H9 (cell line): Measurements from ENCODE around the gene ATP8A2. TPM values are rescaled to one million over a fixed set of nuclear protein-coding genes. Genes with fewer than 3 reads are reported as not detected.

Experiments used
- DNase-seq: peaks from one replicate; pipeline ENCODE4 v3.0.0-alpha.2; 2017
- H2AFZ ChIP-seq: one replicate; pipeline ENCODE4 v1.6.1; 2013; ENCODE audit warnings: mild to moderate bottlenecking, low read length, control low read depth, moderate library complexity
- H2AK5ac ChIP-seq: 2 replicates; pipeline ENCODE4 v1.6.1; 2013; ENCODE audit warnings: low read length, control low read depth, mixed read lengths; ENCODE audit not compliant: insufficient read length
- H2BK120ac ChIP-seq: one replicate; pipeline ENCODE4 v1.6.1; 2013; ENCODE audit warnings: low read depth, mild to moderate bottlenecking, low read length, control low read depth, inconsistent platforms; ENCODE audit not compliant: poor library complexity, severe bottlenecking
- H2BK12ac ChIP-seq: 2 replicates; pipeline ENCODE4 v1.6.1; 2013; ENCODE audit warnings: low read length, control low read depth, mixed read lengths, low read depth; ENCODE audit not compliant: insufficient read length
- H2BK15ac ChIP-seq: 2 replicates; pipeline ENCODE4 v1.6.1; 2013; ENCODE audit warnings: low read depth, low read length, control low read depth
- H2BK20ac ChIP-seq: one replicate; pipeline ENCODE4 v1.6.1; 2013; ENCODE audit warnings: low read depth, mild to moderate bottlenecking, low read length, control low read depth, inconsistent platforms; ENCODE audit not compliant: poor library complexity, severe bottlenecking
- H2BK5ac ChIP-seq: 2 replicates; pipeline ENCODE4 v1.6.1; 2013; ENCODE audit warnings: low read length, control low read depth, mixed read lengths; ENCODE audit not compliant: insufficient read length
- H3K14ac ChIP-seq: 2 replicates; pipeline ENCODE4 v1.6.1; 2013; ENCODE audit warnings: low read length, control low read depth; ENCODE audit not compliant: insufficient read depth
- H3K18ac ChIP-seq: 2 replicates; pipeline ENCODE4 v1.6.1; 2013; ENCODE audit warnings: low read depth, mild to moderate bottlenecking, mixed read lengths, low read length, control low read depth; ENCODE audit not compliant: insufficient read length
- H3K23ac ChIP-seq: 2 replicates; pipeline ENCODE4 v1.6.1; 2013; ENCODE audit warnings: low read length, control low read depth, mixed read lengths, low read depth; ENCODE audit not compliant: insufficient read length
- H3K23me2 ChIP-seq: 2 replicates; pipeline ENCODE4 v1.6.1; 2013; ENCODE audit warnings: low read depth, mild to moderate bottlenecking, mixed read lengths, low read length, control low read depth; ENCODE audit not compliant: insufficient read length, poor library complexity, severe bottlenecking
- H3K27ac ChIP-seq: 2 replicates; pipeline ENCODE4 v1.5.1; 2013; ENCODE audit warnings: low read length, control low read depth, mixed read lengths, low read depth; ENCODE audit not compliant: insufficient read length
- H3K27me3 ChIP-seq: 2 replicates; pipeline ENCODE4 v1.6.1; 2013; ENCODE audit warnings: low read length, control low read depth, inconsistent platforms; ENCODE audit not compliant: insufficient read depth
- H3K4ac ChIP-seq: 2 replicates; pipeline ENCODE4 v1.6.1; 2013; ENCODE audit warnings: low read depth, mild to moderate bottlenecking, control low read depth, inconsistent platforms, low read length, moderate library complexity
- H3K4me1 ChIP-seq: 2 replicates; pipeline ENCODE4 v1.6.1; 2013; ENCODE audit warnings: low read length, control low read depth, inconsistent platforms; ENCODE audit not compliant: insufficient read depth
- H3K4me2 ChIP-seq: 2 replicates; pipeline ENCODE4 v1.6.1; 2013; ENCODE audit warnings: low read length, control low read depth, mixed read lengths; ENCODE audit not compliant: insufficient read length, insufficient read depth
- H3K56ac ChIP-seq: 2 replicates; pipeline ENCODE4 v1.6.1; 2013; ENCODE audit warnings: low read depth, mild to moderate bottlenecking, mixed read lengths, low read length, control low read depth; ENCODE audit not compliant: insufficient read length
- H3K79me1 ChIP-seq: 2 replicates; pipeline ENCODE4 v1.6.1; 2013; ENCODE audit warnings: low read depth, mild to moderate bottlenecking, moderate library complexity, low read length, control low read depth, inconsistent platforms; ENCODE audit not compliant: insufficient read depth, poor library complexity, severe bottlenecking
- H3K79me2 ChIP-seq: 2 replicates; pipeline ENCODE4 v1.6.1; 2013; ENCODE audit warnings: low read length, control low read depth, inconsistent platforms; ENCODE audit not compliant: insufficient read depth
- H3K9ac ChIP-seq: 2 replicates; pipeline ENCODE4 v1.6.1; 2013; ENCODE audit warnings: low read length, control low read depth, mixed read lengths; ENCODE audit not compliant: insufficient read length; ENCODE audit errors: extremely low read depth
- H3K9me3 ChIP-seq: one replicate; pipeline ENCODE4 v1.6.1; 2013; ENCODE audit warnings: low read depth, low read length, inconsistent platforms; ENCODE audit not compliant: control insufficient read depth
- H3T11ph ChIP-seq: one replicate; pipeline ENCODE4 v1.6.1; 2013; ENCODE audit warnings: mild to moderate bottlenecking, low read length, control low read depth, inconsistent platforms
- H4K20me1 ChIP-seq: one replicate; pipeline ENCODE4 v1.6.1; 2013; ENCODE audit not compliant: control insufficient read depth, insufficient read length, insufficient read depth
- H4K5ac ChIP-seq: 2 replicates; pipeline ENCODE4 v1.6.1; 2013; ENCODE audit warnings: low read depth, mild to moderate bottlenecking, mixed read lengths, low read length, control low read depth; ENCODE audit not compliant: insufficient read length
- H4K8ac ChIP-seq: replicated peaks from 2 replicates; pipeline ENCODE4 v1.6.1; 2013; ENCODE audit warnings: low read length, control low read depth, mixed read lengths, low read depth; ENCODE audit not compliant: insufficient read length
- H4K91ac ChIP-seq: 2 replicates; pipeline ENCODE4 v1.6.1; 2013; ENCODE audit warnings: low read depth, mild to moderate bottlenecking, moderate library complexity, mixed read lengths, low read length, control low read depth; ENCODE audit not compliant: insufficient read length
- H3K27ac Mint-ChIP-seq, 3 experiments: 2 replicates in 2 of 3; 3 replicates in 1 of 3; pipeline ENCODE4 v1.8.0; 2020 to 2021; ENCODE audit warnings: mixed read lengths in 3 of 3, mild to moderate bottlenecking in 1 of 3, moderate library complexity in 1 of 3
- H3K27me3 Mint-ChIP-seq: 2 replicates; pipeline ENCODE4 v1.8.0; 2021; ENCODE audit warnings: low read depth, mild to moderate bottlenecking, moderate library complexity, mixed read lengths
- H3K36me3 Mint-ChIP-seq, 3 experiments: 2 replicates in 2 of 3; 3 replicates in 1 of 3; pipeline ENCODE4 v1.8.0; 2020 to 2021; ENCODE audit warnings: low read depth in 3 of 3, mixed read lengths in 3 of 3; ENCODE audit not compliant: insufficient read depth in 1 of 3
- H3K4me1 Mint-ChIP-seq, 2 experiments: 2 replicates each; pipeline ENCODE4 v1.8.0; 2020; ENCODE audit warnings: mixed read lengths in 2 of 2
- H3K4me3 Mint-ChIP-seq, 2 experiments: 2 replicates in 1 of 2; 3 replicates in 1 of 2; pipeline ENCODE4 v1.8.0; 2020 to 2021; ENCODE audit warnings: mild to moderate bottlenecking in 2 of 2, mixed read lengths in 2 of 2, moderate library complexity in 1 of 2
- H3K9me3 Mint-ChIP-seq, 2 experiments: 2 replicates in 1 of 2; 3 replicates in 1 of 2; pipeline ENCODE4 v1.8.0; 2020; ENCODE audit warnings: mild to moderate bottlenecking in 2 of 2, mixed read lengths in 2 of 2, moderate library complexity in 1 of 2
- CTCF ChIP-seq: fragments of 200-600 bp; sonication (generic); conservative IDR thresholded peaks from 3 replicates; pipeline ENCODE4 v1.8.0; 2021; ENCODE audit warnings: antibody characterized with exemption, mild to moderate bottlenecking
- WGBS: extraction: QIAGEN DNeasy Blood & Tissue Kit; methylation state at CpG from one replicate; pipeline ENCODE4 v1.1.7; 2013; ENCODE audit warnings: missing lambda C conversion rate, low lambda C conversion rate, mixed read lengths; ENCODE audit not compliant: insufficient read length; ENCODE audit errors: extremely low coverage; 5-methylcytosine and 5-hydroxymethylcytosine counted together
- total RNA-seq: library from RNA; stranded (reverse); gene quantifications from 2 replicates; pipeline ENCODE4 v1.2.1, GENCODE V29; 2021

ATP8A2 gene
- total RNA-seq, 1 experiment from 2014 or later, result 18.2 TPM

DNA sequence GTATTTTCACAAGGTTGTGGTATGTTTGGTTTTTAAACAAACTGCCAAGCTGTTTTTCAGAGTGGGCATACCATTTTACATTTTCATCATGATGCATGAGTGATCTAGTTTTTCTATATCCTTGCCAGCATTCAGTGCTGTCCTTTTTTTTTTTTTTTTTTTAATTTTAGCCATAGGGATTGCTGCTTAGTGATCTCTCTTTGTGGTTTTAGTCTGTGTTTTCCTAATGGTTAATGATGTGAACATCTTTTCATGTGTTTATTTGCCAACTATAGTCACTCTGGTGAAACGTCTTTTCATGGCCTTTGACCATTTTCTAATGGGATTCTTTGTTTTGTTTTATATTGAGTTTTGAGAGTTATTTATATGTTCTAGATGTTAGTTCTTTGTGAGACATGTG lies 620.3 kb downstream of the ATP8A2 start:
- no peak for TF ChIP-seq CTCF
- H2AFZ ChIP-seq, result no peak overlapping the region
- no CpG with 5 or more reads among the region's 1 CpG for WGBS
- no peak overlapping the region for H4K5ac ChIP-seq
- H3K4me2 ChIP-seq, result no peak overlapping the region
- Mint-ChIP-seq H3K27me3 (no peaks in the 10 kb centered on the region), H3K27ac (no peak overlapping the region), H3K36me3 (peaks cover 0 to 22% (median 1%) of the 10 kb centered on the region in 3 experiments; a peak in 4 of 7 replicates), H3K4me1 (peaks cover 5 to 7% of the 10 kb centered on the region in 2 experiments), H3K9me3 (peaks cover 14 to 25% of the 10 kb centered on the region in 2 experiments; a peak in 4 of 5 replicates), H3K4me3 (no peak overlapping the region)
- H3K27me3 ChIP-seq, result no peaks in the 10 kb centered on the region
- no peak overlapping the region for H2BK5ac ChIP-seq
- H3K79me2 ChIP-seq, result no peaks in the 10 kb centered on the region
- no peak overlapping the region for H2AK5ac ChIP-seq
- H3K18ac ChIP-seq, result no peak overlapping the region
- H3K56ac ChIP-seq, result no peak overlapping the region
- H2BK20ac ChIP-seq, result no peak overlapping the region
- H3T11ph ChIP-seq, result no peak overlapping the region
- H3K9me3 ChIP-seq, result no peaks in the 10 kb centered on the region
- no peak overlapping the region for H4K8ac ChIP-seq
- H3K4me1 ChIP-seq, result no peaks in the 10 kb centered on the region
- H3K23me2 ChIP-seq, result no peaks in the 10 kb centered on the region
- no peaks in the 10 kb centered on the region for H3K79me1 ChIP-seq
- H4K91ac ChIP-seq, result no peak overlapping the region
- no peak overlapping the region for H3K4ac ChIP-seq
- no peak overlapping the region for H3K27ac ChIP-seq
- H2BK12ac ChIP-seq, result no peak overlapping the region
- no peak overlapping the region for H2BK120ac ChIP-seq
- H2BK15ac ChIP-seq, result no peak overlapping the region
- H3K14ac ChIP-seq, result no peak overlapping the region
- no peak for DNase-seq
- no peaks in the 10 kb centered on the region for H4K20me1 ChIP-seq
- H3K9ac ChIP-seq, result no peak overlapping the region
- no peak overlapping the region for H3K23ac ChIP-seq
